MM.1S (cell line): ENCODE data around the gene CELF4.

ENCODE experiments used
- EZH2 ChIP-seq: fragments of 300-600 bp; sonication (generic); optimal IDR thresholded peaks from 2 replicates; pipeline ENCODE3; 2017; ENCODE audit warnings: low read depth, mild to moderate bottlenecking, antibody characterized with exemption, low read length, mixed read lengths
- EZH2phosphoT487 ChIP-seq: fragments of 300-600 bp; sonication (generic); IDR thresholded peaks from 2 replicates; pipeline ENCODE4 v1.6.1; 2018; ENCODE audit warnings: antibody characterized with exemption, low read length
- TF ChIP-seq, protein P1 (sequence below): fragments of 300-600 bp; sonication (generic); IDR thresholded peaks from 2 replicates; pipeline ENCODE4 v1.5.1; 2016; ENCODE audit warnings: antibody characterized with exemption, low read length, mixed read lengths

DNA sequence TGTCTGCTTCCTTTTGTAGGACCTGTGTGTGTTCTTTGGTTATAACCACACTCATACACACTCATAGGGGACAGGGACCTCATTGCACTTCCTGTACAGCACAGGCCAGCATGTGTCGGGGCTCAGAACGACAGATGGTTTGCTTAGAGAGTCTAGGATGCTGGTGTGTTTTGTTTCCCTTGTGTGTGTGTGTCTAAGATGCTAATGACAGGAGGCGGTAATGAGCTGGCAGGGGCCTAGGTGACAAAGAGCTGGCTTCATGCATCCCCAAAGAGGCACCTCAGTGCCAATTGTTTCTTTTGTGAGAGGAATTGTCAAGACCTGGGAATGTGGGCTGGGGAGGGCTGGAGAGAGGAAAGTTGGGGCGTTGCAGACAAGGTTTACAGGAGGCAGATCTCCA, 66.6 kb downstream of the CELF4 start:
- TF ChIP-seq, protein P1, sequence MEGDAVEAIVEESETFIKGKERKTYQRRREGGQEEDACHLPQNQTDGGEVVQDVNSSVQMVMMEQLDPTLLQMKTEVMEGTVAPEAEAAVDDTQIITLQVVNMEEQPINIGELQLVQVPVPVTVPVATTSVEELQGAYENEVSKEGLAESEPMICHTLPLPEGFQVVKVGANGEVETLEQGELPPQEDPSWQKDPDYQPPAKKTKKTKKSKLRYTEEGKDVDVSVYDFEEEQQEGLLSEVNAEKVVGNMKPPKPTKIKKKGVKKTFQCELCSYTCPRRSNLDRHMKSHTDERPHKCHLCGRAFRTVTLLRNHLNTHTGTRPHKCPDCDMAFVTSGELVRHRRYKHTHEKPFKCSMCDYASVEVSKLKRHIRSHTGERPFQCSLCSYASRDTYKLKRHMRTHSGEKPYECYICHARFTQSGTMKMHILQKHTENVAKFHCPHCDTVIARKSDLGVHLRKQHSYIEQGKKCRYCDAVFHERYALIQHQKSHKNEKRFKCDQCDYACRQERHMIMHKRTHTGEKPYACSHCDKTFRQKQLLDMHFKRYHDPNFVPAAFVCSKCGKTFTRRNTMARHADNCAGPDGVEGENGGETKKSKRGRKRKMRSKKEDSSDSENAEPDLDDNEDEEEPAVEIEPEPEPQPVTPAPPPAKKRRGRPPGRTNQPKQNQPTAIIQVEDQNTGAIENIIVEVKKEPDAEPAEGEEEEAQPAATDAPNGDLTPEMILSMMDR = no peak
- TF ChIP-seq EZH2 = no peak
- no peak for TF ChIP-seq EZH2phosphoT487
